Measurements from ENCODE around the gene LRWD1. TPM values are rescaled to one million over a fixed set of nuclear protein-coding genes. Genes with fewer than 3 reads are reported as not detected.

LRWD1 gene
- total and polyA plus RNA-seq, 9 of the 15 experiments (the other 6 are each of a cell fraction or from before 2014, with no cell fraction given): 0.61 to 66.0 (median 33.2) TPM

DNA sequence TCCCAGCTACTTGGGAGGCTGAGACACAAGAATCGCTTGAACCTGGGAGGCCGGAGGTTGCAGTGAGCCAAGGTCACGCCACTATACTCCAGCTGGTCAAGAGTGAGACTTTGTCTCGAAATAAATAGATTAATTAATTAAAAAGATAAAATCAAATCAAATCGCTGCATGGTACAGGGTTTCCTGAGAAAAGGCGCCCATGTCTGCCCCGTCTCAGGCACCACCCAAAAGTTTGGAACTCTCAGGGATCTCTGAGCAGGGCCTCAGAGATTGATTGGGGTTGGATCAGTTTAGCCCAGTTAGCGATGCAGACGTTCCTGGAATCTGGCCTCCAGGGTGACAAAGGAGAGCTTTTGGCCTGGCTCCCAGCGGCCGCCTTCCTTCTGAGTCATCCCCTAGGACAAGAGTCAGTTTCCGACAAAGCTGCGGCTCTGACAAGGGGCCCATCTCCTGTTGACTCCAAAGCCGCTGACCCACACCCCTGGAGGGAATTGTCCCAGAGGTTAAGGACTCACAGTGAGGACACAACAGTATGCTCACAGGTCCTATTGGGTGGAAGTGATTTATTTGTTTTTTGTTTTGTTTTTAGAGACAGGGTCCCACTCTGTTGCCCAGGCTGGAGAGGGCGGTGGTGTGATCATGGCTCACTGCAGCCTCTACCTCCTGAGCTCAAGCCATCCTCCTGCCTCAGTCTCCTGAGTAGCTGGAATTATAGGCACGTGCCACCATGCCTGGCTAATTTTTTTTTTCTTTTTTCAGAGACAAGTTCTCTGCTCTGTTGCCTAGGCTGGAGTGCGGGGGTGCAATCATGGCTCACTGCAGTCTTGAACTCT is 24.6 kb upstream of the LRWD1 start:
- Histone ChIP-seq H3K27ac (ENCODE audit: extremely low read depth, low read depth, low read length) (no peak overlapping the region), H2AFZ (ENCODE audit: low read depth, low read length) (no peak overlapping the region), H3K36me3 (ENCODE audit: control insufficient read depth, insufficient read depth, low read length) (peaks cover 26% of the 10 kb centered on the region; the same call in 2 of the 3 replicates), H3K4me2 (ENCODE audit: insufficient read depth, low read length) (no peak overlapping the region), H3K4me3 (no peak overlapping the region), H4K20me1 (replicated peaks; ENCODE audit: control insufficient read depth, insufficient read depth, low read length) (no peaks in the 10 kb centered on the region; the same call in 1 of the 2 replicates), H3K27me3 (ENCODE audit: control insufficient read depth in 2 of 2, insufficient read depth in 2 of 2, low read length in 2 of 2) (no peaks in the 10 kb centered on the region; a peak in 1 of 5 replicates), H3K9me1 (ENCODE audit: control insufficient read depth, insufficient read depth, low read length) (peaks cover 3% of the 10 kb centered on the region), H3K9ac (ENCODE audit: insufficient read depth in 1 of 2, low read depth in 2 of 2, low read length in 2 of 2) (no peak overlapping the region), H3K9me3 (replicated peaks; ENCODE audit: control insufficient read depth, insufficient read depth, low read depth, low read length) (no peaks in the 10 kb centered on the region), H3K79me2 (ENCODE audit: control insufficient read depth, insufficient read depth, low read length) (no peaks in the 10 kb centered on the region), H3K4me1 (replicated peaks in 1 of 2; ENCODE audit: control insufficient read depth in 2 of 2, insufficient read depth in 2 of 2, low read length in 2 of 2) (peaks cover 35 to 60% of the 10 kb centered on the region in 2 experiments)
- POLR2A ChIA-PET: interaction anchor here (0.7 to 2.5 kb wide), 8 partner anchors 9 to 733 kb away, joined by 3 to 7 read pairs (median 4); no protein-coding TSS in a partner anchor
- DNase-seq (ENCODE audit: extremely low read depth in 1 of 4, low spot score in 3 of 4): peak; percentile 52 to 88 (median 67)
- intact Hi-C loops (cut with micrococcal nuclease): loop anchor here (1.0 kb wide), 1 partner anchor 20 kb away; no protein-coding TSS in a partner anchor
- no TSS peak for BruUV-seq (replicated peaks)
- CTCF ChIA-PET (ENCODE audit: low intra/inter-chr PET ratio): no interaction called here
- 31% methylated on average over 17 of the region's 17 CpGs for WGBS (ENCODE audit: insufficient coverage, low coverage, missing lambda C conversion rate)
- FAIRE-seq: peak; percentile 96
- ATAC-seq: peak; percentile 75
- in situ Hi-C loops (cut with MboI): no loop called here
- TF ChIP-seq ZNF444 (CRISPR knock-in tag; IDR thresholded peaks at IDR 0.05) (no peak), ZNF354B (CRISPR knock-in tag; IDR thresholded peaks at IDR 0.05) (no peak), ZBTB7A (IDR thresholded peaks at IDR 0.05; ENCODE audit: borderline replicate concordance, control insufficient read depth, low read depth, low read length) (peak; percentile 48; the same call in 1 of the 2 replicates), SMARCE1 (IDR thresholded peaks at IDR 0.05) (peak; percentile 68), NRF1 (conservative IDR thresholded peaks at IDR 0.05 in 1 of 2, IDR thresholded peaks at IDR 0.05 in 1 of 2) (peak; percentile 26 to 38; a peak in 1 of 4 replicates), KDM4B (IDR thresholded peaks at IDR 0.05; ENCODE audit: borderline replicate concordance in 2 of 2, low read depth in 1 of 2) (no peak), TAF15 (IDR thresholded peaks at IDR 0.05; ENCODE audit: low read depth, low read length) (no peak), RAD21 (CRISPR knock-in tag; conservative IDR thresholded peaks at IDR 0.05 in 1 of 2, IDR thresholded peaks at IDR 0.05 in 1 of 2) (peak in 1 of 2 experiments; percentile 25; a peak in 1 of 4 replicates), ZNF24 (IDR thresholded peaks at IDR 0.05) (peak; percentile 57; the same call in 1 of the 2 replicates), GTF2A2 (tag; IDR thresholded peaks at IDR 0.05) (no peak), BCOR (IDR thresholded peaks at IDR 0.05) (0 out of 2 replicates have a peak, but pooled peaks have one; percentile 37)
- TF ChIP-seq, protein P1, sequence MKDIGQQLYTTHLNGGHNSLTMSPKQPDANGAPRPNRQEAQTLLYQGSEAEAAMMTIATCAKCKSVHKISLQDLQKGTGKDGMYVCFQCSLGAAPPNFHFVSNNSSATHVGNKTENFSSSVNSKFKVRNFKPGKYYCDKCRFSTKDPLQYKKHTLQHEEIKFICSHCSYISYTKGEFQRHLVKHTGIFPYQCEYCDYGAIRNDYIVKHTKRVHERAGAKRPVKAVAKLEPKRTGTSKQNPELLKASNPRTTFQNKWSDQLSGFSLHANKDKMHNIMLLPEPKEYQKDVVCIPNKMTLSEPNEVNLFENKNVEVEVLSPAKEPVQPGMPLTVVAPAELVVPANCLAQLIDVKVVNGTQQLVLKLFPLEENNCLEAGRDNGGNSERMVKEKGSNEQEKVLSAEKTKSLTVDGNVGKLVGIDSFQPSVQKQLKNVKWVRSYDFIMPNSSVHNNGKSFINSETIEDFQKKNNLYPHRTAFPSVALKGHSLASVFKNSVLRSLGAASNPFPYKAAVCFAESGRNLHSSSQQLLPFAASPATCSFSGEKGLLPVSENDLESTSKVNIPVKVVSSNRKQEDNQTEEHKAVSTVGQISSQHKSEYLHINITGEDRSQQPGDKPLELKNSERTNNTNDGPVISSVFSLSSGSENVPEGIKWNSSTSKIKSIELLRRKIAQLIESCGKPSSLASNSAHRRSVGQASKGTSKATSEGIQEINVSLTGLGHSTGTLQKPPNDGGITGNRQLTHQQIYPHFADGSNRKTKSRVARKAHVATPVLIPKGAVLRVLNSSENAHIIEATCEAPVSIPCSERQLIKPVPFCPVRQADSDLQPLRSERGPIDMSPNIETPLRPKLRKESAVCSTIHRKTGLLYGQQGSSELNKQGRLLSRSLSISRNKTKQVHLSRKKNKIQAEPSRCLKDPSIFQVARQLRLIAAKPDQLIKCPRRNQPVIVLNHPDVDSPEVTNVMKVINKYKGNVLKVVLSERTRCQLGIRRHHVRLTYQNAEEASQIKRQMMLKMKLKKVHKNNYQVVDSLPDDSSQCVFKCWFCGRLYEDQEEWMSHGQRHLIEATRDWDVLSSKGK (CRISPR knock-in tag; IDR thresholded peaks at IDR 0.05): no peak
- TF ChIP-seq, protein P2, sequence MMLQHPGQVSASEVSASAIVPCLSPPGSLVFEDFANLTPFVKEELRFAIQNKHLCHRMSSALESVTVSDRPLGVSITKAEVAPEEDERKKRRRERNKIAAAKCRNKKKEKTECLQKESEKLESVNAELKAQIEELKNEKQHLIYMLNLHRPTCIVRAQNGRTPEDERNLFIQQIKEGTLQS (IDR thresholded peaks at IDR 0.05): peak; percentile 89
- TF ChIP-seq, protein P2 (CRISPR knock-in tag; conservative IDR thresholded peaks at IDR 0.05): no peak
- TF ChIP-seq, protein P3, sequence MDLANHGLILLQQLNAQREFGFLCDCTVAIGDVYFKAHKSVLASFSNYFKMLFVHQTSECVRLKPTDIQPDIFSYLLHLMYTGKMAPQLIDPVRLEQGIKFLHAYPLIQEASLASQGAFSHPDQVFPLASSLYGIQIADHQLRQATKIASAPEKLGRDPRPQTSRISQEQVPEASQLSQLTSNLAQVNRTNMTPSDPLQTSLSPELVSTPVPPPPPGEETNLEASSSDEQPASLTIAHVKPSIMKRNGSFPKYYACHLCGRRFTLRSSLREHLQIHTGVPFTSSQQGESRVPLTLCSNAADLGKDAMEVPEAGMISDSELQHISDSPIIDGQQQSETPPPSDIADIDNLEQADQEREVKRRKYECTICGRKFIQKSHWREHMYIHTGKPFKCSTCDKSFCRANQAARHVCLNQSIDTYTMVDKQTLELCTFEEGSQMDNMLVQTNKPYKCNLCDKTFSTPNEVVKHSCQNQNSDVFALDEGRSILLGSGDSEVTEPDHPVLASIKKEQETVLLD (IDR thresholded peaks at IDR 0.05): 0 out of 2 replicates have a peak, but pooled peaks have one; percentile 15

All from K562 (cell line).